Activated naive CD4-positive, alpha-beta T cell (primary cell): ENCODE data around the gene IDNK.
"Not testable (repeated sequence)": the region's sequence is repeated elsewhere in the genome, so short reads cannot be mapped to it uniquely, and the experiment has no call there.

Source experiments
- DNase-seq, 4 experiments: peaks; one replicate each; lab custom pipeline; 2025; lab: John Stamatoyannopoulos, UW

IDNK gene

GRCh38 chr9:83622939-83623678 lies at the start of gene IDNK:
TSS of gene IDNK (plus strand) at chr9:83623143. CDS start at chr9:83623172, 29 bp downstream.
- peak; percentile 38 to 60 (median 44) for DNase-seq

- DNase-seq, result no peak
These were observed 48.5 kb upstream of the IDNK start for GRCh38 chr9:83574482-83574881.

GRCh38 chr9:83582029-83582428 lies 40.9 kb upstream of the IDNK start:
- no peak for DNase-seq

GRCh38 chr9:83583151-83584014 lies 39.6 kb upstream of the IDNK start:
- DNase-seq, result no peak

GRCh38 chr9:83584995-83585394 lies 37.9 kb upstream of the IDNK start:
- DNase-seq, result no peak

GRCh38 chr9:83588256-83588655 lies 34.7 kb upstream of the IDNK start:
- no peak for DNase-seq

- no peak for DNase-seq
These were observed 25.9 kb upstream of the IDNK start for GRCh38 chr9:83596899-83597504.

GRCh38 chr9:83598487-83598886 lies 24.5 kb upstream of the IDNK start:
- no peak for DNase-seq

- no peak for DNase-seq
These were observed 23.9 kb upstream of the IDNK start for GRCh38 chr9:83599071-83599470.

GRCh38 chr9:83601463-83601862 lies 21.5 kb upstream of the IDNK start:
- no peak for DNase-seq

- DNase-seq, result not testable (repeated sequence)
These were observed 15.3 kb upstream of the IDNK start for GRCh38 chr9:83607620-83608019.

GRCh38 chr9:83613298-83613697 lies 9.6 kb upstream of the IDNK start:
- not testable (repeated sequence) for DNase-seq

GRCh38 chr9:83617299-83617698 lies 5.6 kb upstream of the IDNK start:
- DNase-seq, result no peak

- peak in 1 of 4 experiments; percentile 11 for DNase-seq
These were observed 1.9 kb upstream of the IDNK start for GRCh38 chr9:83620841-83621636.

GRCh38 chr9:83622433-83622938 lies 457 bp upstream of the IDNK start:
- peak in 1 of 4 experiments; percentile 38 for DNase-seq

- no peak for DNase-seq
These were observed 735 bp downstream of the IDNK start for GRCh38 chr9:83623679-83624076.

- no peak for DNase-seq
These were observed 2.2 kb downstream of the IDNK start for GRCh38 chr9:83625178-83625577.

GRCh38 chr9:83628540-83628939 lies 5.6 kb downstream of the IDNK start:
- no peak for DNase-seq

- no peak for DNase-seq
These were observed 6.6 kb downstream of the IDNK start for GRCh38 chr9:83629433-83630104.

- DNase-seq, result no peak
These were observed 8.1 kb downstream of the IDNK start for GRCh38 chr9:83630938-83631457.

GRCh38 chr9:83633255-83633654 lies 10.3 kb downstream of the IDNK start:
- DNase-seq, result no peak
